Central memory CD8-positive, alpha-beta T cell (primary cell): ENCODE results near the gene SPAG4.

Source experiments
- ATAC-seq: fragments of 150-1000 bp; cut with Tn5 transposase; replicated peaks from 2 replicates; pipeline ENCODE4 v1.10.0; 2022; ENCODE audit warnings: mild to moderate bottlenecking, moderate FRiP score, moderate number of reproducible peaks; ENCODE audit not compliant: poor library complexity, severe bottlenecking; ENCODE audit errors: extremely low read depth
- DNase-seq, 2 donors: peaks; one replicate each; pipeline ENCODE4 v3.0.0; 2021; ENCODE audit warnings: low spot score in 2 of 2
- H3K27ac Mint-ChIP-seq: one replicate; pipeline ENCODE4 v1.8.0; 2022; ENCODE audit warnings: low read depth, mild to moderate bottlenecking, moderate library complexity, mixed read lengths
- H3K27me3 Mint-ChIP-seq: one replicate; pipeline ENCODE4 v1.8.0; 2022; ENCODE audit warnings: mixed read lengths
- H3K36me3 Mint-ChIP-seq: one replicate; pipeline ENCODE4 v1.8.0; 2022; ENCODE audit warnings: mild to moderate bottlenecking, moderate library complexity, mixed read lengths; ENCODE audit not compliant: insufficient read depth
- H3K4me1 Mint-ChIP-seq: one replicate; pipeline ENCODE4 v1.8.0; 2022; ENCODE audit warnings: mixed read lengths
- H3K4me3 Mint-ChIP-seq: one replicate; pipeline ENCODE4 v1.8.0; 2022; ENCODE audit warnings: mild to moderate bottlenecking, moderate library complexity, mixed read lengths
- H3K9me3 Mint-ChIP-seq: one replicate; pipeline ENCODE4 v1.8.0; 2022; ENCODE audit warnings: mixed read lengths

The SPAG4 gene

DNA sequence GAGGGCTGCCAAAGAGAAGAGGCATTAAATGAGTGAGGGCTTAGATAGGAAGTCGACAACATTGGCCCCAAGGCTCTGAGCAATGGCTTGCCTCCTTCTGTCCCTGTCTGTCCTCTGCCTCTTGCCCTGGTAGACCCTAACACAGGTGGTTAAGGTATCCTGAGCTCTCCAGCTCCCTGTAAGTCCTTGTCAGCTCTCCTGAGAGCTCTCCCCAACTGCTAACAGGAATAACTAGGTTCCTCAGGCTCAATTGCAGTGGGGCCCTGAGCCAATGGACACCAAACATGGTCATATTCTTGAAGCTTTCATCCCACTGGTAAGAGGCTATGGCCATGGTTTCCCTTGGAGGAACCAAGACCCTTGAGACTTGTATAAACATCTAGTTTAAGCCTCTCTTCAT, 54.1 kb downstream of the SPAG4 start:
- Mint-ChIP-seq H3K36me3 (peaks cover 39% of the 10 kb centered on the region), H3K4me1 (peaks cover 5% of the 10 kb centered on the region), H3K4me3 (no peak overlapping the region), H3K9me3 (no peaks in the 10 kb centered on the region), H3K27ac (peak overlapping the region; percentile 64), H3K27me3 (no peaks in the 10 kb centered on the region)
- DNase-seq (no peak), ATAC-seq (no peak)
